Measurements from ENCODE around the gene TMC4. TPM values are rescaled to one million over a fixed set of nuclear protein-coding genes. Genes with fewer than 3 reads are reported as not detected.
A peak's percentile ranks its signal among the peaks of the same experiment; 100 is the strongest.
"Not testable (repeated sequence)": the region's sequence is repeated elsewhere in the genome, so short reads cannot be mapped to it uniquely, and the experiment has no call there.

Gene TMC4
- total RNA-seq, 1 donor from 2014 or later = 7.1 TPM

GRCh38 chr19:54216869-54217268 lies 43.9 kb upstream of the TMC4 start:
- Histone ChIP-seq H3K36me3 (peaks cover 0 to 23% of the 10 kb centered on the region in 2 donors), H3K9me3 (no peaks in the 10 kb centered on the region), H3K27me3 (no peaks in the 10 kb centered on the region), H3K4me3 (no peak overlapping the region), H3K27ac (no peak overlapping the region), H3K4me1 (no peaks in the 10 kb centered on the region)
- DNase-seq (ENCODE audit: low spot score in 2 of 2) = no peak
- intact Hi-C loops (cut with DNase I) = no loop called here
- no peak for TF ChIP-seq CTCF (IDR thresholded peaks at IDR 0.05)

GRCh38 chr19:54214734-54215133 lies 41.8 kb upstream of the TMC4 start:
- H3K27me3 ChIP-seq; intact Hi-C loops (cut with DNase I); H3K4me3 ChIP-seq; H3K27ac ChIP-seq; H3K9me3 ChIP-seq; DNase-seq (ENCODE audit: low spot score in 2 of 2); H3K4me1 ChIP-seq: not testable (repeated sequence)
- H3K36me3 ChIP-seq = peaks cover 0 to 23% of the 10 kb centered on the region in 2 donors

- H3K9me3 ChIP-seq; H3K27ac ChIP-seq; H3K4me3 ChIP-seq; H3K27me3 ChIP-seq; intact Hi-C loops (cut with DNase I); H3K4me1 ChIP-seq; DNase-seq (ENCODE audit: low spot score in 2 of 2): not testable (repeated sequence)
- H3K36me3 ChIP-seq = peaks cover 0 to 20% of the 10 kb centered on the region in 2 donors
Observed at GRCh38 chr19:54214217-54214616, 41.3 kb upstream of the TMC4 start.

DNA sequence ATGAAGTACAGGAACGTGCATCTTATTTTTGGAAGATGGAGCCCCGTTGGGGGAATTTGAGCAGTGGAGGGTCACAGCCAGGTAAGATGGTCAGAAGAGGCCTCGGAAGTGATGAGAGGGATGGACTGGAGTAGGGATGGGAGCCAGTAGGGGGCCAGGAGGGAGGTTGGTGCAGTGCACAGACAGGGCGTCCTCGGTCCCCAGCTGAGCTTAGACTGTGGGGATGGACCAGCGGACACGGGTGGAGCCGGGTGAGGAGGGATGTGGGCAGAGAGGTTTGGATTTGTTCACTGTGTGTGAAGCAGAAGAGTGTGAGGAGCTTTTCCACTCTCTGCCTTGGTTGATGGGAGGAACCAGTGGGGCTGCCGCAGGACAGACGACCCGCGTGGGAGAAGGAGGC lies 38.3 kb upstream of the TMC4 start:
- Histone ChIP-seq H3K27ac (no peak overlapping the region), H3K4me3 (no peak overlapping the region), H3K4me1 (peaks cover 7 to 13% of the 10 kb centered on the region in 2 donors), H3K27me3 (no peaks in the 10 kb centered on the region), H3K9me3 (no peaks in the 10 kb centered on the region), H3K36me3 (peaks cover 20 to 26% of the 10 kb centered on the region in 2 donors)
- no peak for DNase-seq (ENCODE audit: low spot score in 2 of 2)
- no peak for TF ChIP-seq CTCF (IDR thresholded peaks at IDR 0.05)
- intact Hi-C loops (cut with DNase I) = no loop called here

GRCh38 chr19:54209811-54210494 lies 37.0 kb upstream of the TMC4 start:
- peak; percentile 75 to 91 for DNase-seq (ENCODE audit: low spot score in 2 of 2)
- no peaks in the 10 kb centered on the region for H3K9me3 ChIP-seq
- H3K36me3 ChIP-seq = peaks cover 31 to 32% of the 10 kb centered on the region in 2 donors
- H3K27me3 ChIP-seq = no peaks in the 10 kb centered on the region
- H3K4me1 ChIP-seq = peaks cover 7 to 13% of the 10 kb centered on the region in 2 donors
- TF ChIP-seq CTCF (IDR thresholded peaks at IDR 0.05) = no peak
- intact Hi-C loops (cut with DNase I) = no loop called here
- no peak overlapping the region for H3K4me3 ChIP-seq
- H3K27ac ChIP-seq = peak overlapping the region; percentile 71 to 75

GRCh38 chr19:54209058-54209810 lies 36.3 kb upstream of the TMC4 start:
- Histone ChIP-seq H3K27me3 (no peaks in the 10 kb centered on the region), H3K4me1 (peaks cover 7 to 13% of the 10 kb centered on the region in 2 donors), H3K27ac (peak overlapping the region; percentile 71 to 75), H3K36me3 (peaks cover 33 to 36% of the 10 kb centered on the region in 2 donors), H3K4me3 (no peak overlapping the region), H3K9me3 (no peaks in the 10 kb centered on the region)
- intact Hi-C loops (cut with DNase I) = no loop called here
- TF ChIP-seq CTCF (IDR thresholded peaks at IDR 0.05) = no peak
- DNase-seq (ENCODE audit: low spot score in 2 of 2) = no peak
